ENCODE results near the gene GOLIM4.

Gene GOLIM4

DNA sequence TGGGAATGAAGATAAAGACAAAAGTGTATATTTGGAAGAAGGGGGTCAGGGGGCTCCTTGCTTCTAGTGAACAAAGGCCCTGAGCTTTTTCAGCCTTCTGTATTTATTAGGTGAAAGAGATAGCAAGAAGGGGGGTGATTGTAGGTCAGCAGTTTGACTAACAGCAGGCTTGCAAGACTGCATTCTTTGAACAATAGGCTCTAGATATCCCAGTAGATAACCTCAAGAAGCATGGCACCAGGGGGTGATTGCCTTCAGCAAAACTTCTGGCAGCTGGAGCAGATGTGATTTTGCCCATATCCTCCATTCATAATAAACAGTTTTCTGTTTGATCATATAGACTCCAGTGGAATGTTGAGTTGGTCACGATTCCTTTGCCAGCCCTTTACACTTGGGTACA lies 31.7 kb upstream of the GOLIM4 start:
- ATAC-seq: no peak
- TF ChIP-seq PPARA (CRISPR knock-in tag; IDR thresholded peaks at IDR 0.05; ENCODE audit: borderline replicate concordance): no peak
- TF ChIP-seq ZFP3 (CRISPR knock-in tag; IDR thresholded peaks at IDR 0.05): no peak
- no peak for TF ChIP-seq ZNF8 (CRISPR knock-in tag; IDR thresholded peaks at IDR 0.05)
- TF ChIP-seq BACH2 (CRISPR knock-in tag; IDR thresholded peaks at IDR 0.05; ENCODE audit: borderline replicate concordance): no peak
- no peak for TF ChIP-seq ZFP30 (CRISPR knock-in tag; IDR thresholded peaks at IDR 0.05)
- no peak for TF ChIP-seq ESRRG (CRISPR knock-in tag; IDR thresholded peaks at IDR 0.05)
- no peak for TF ChIP-seq GLIS3 (CRISPR knock-in tag; IDR thresholded peaks at IDR 0.05)
- TF ChIP-seq, protein P1, sequence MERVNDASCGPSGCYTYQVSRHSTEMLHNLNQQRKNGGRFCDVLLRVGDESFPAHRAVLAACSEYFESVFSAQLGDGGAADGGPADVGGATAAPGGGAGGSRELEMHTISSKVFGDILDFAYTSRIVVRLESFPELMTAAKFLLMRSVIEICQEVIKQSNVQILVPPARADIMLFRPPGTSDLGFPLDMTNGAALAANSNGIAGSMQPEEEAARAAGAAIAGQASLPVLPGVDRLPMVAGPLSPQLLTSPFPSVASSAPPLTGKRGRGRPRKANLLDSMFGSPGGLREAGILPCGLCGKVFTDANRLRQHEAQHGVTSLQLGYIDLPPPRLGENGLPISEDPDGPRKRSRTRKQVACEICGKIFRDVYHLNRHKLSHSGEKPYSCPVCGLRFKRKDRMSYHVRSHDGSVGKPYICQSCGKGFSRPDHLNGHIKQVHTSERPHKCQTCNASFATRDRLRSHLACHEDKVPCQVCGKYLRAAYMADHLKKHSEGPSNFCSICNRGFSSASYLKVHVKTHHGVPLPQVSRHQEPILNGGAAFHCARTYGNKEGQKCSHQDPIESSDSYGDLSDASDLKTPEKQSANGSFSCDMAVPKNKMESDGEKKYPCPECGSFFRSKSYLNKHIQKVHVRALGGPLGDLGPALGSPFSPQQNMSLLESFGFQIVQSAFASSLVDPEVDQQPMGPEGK (CRISPR knock-in tag; IDR thresholded peaks at IDR 0.05; ENCODE audit: borderline replicate concordance): no peak
- TF ChIP-seq ARNTL (CRISPR knock-in tag; IDR thresholded peaks at IDR 0.05; ENCODE audit: borderline replicate concordance, low read depth): no peak
- TF ChIP-seq, protein P2, sequence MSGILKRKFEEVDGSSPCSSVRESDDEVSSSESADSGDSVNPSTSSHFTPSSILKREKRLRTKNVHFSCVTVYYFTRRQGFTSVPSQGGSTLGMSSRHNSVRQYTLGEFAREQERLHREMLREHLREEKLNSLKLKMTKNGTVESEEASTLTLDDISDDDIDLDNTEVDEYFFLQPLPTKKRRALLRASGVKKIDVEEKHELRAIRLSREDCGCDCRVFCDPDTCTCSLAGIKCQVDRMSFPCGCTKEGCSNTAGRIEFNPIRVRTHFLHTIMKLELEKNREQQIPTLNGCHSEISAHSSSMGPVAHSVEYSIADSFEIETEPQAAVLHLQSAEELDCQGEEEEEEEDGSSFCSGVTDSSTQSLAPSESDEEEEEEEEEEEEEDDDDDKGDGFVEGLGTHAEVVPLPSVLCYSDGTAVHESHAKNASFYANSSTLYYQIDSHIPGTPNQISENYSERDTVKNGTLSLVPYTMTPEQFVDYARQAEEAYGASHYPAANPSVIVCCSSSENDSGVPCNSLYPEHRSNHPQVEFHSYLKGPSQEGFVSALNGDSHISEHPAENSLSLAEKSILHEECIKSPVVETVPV (CRISPR knock-in tag; IDR thresholded peaks at IDR 0.05): no peak
- no peak for TF ChIP-seq ZNF70 (CRISPR knock-in tag; IDR thresholded peaks at IDR 0.05)
- no peak for TF ChIP-seq TOX (CRISPR knock-in tag; IDR thresholded peaks at IDR 0.05; ENCODE audit: borderline replicate concordance)
- TF ChIP-seq, protein P3, sequence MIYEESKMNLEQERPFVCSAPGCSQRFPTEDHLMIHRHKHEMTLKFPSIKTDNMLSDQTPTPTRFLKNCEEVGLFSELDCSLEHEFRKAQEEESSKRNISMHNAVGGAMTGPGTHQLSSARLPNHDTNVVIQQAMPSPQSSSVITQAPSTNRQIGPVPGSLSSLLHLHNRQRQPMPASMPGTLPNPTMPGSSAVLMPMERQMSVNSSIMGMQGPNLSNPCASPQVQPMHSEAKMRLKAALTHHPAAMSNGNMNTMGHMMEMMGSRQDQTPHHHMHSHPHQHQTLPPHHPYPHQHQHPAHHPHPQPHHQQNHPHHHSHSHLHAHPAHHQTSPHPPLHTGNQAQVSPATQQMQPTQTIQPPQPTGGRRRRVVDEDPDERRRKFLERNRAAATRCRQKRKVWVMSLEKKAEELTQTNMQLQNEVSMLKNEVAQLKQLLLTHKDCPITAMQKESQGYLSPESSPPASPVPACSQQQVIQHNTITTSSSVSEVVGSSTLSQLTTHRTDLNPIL (CRISPR knock-in tag; IDR thresholded peaks at IDR 0.05; ENCODE audit: low read depth): no peak
- TF ChIP-seq SNAI2 (CRISPR knock-in tag; IDR thresholded peaks at IDR 0.05): no peak
- TF ChIP-seq ZNF565 (CRISPR knock-in tag; conservative IDR thresholded peaks at IDR 0.05; ENCODE audit: low read depth): no peak
- TF ChIP-seq, protein P4, sequence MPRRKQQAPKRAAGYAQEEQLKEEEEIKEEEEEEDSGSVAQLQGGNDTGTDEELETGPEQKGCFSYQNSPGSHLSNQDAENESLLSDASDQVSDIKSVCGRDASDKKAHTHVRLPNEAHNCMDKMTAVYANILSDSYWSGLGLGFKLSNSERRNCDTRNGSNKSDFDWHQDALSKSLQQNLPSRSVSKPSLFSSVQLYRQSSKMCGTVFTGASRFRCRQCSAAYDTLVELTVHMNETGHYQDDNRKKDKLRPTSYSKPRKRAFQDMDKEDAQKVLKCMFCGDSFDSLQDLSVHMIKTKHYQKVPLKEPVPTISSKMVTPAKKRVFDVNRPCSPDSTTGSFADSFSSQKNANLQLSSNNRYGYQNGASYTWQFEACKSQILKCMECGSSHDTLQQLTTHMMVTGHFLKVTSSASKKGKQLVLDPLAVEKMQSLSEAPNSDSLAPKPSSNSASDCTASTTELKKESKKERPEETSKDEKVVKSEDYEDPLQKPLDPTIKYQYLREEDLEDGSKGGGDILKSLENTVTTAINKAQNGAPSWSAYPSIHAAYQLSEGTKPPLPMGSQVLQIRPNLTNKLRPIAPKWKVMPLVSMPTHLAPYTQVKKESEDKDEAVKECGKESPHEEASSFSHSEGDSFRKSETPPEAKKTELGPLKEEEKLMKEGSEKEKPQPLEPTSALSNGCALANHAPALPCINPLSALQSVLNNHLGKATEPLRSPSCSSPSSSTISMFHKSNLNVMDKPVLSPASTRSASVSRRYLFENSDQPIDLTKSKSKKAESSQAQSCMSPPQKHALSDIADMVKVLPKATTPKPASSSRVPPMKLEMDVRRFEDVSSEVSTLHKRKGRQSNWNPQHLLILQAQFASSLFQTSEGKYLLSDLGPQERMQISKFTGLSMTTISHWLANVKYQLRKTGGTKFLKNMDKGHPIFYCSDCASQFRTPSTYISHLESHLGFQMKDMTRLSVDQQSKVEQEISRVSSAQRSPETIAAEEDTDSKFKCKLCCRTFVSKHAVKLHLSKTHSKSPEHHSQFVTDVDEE (CRISPR knock-in tag; IDR thresholded peaks at IDR 0.05): no peak
- no peak for TF ChIP-seq RARB (CRISPR knock-in tag; IDR thresholded peaks at IDR 0.05)
- TF ChIP-seq, protein P5, sequence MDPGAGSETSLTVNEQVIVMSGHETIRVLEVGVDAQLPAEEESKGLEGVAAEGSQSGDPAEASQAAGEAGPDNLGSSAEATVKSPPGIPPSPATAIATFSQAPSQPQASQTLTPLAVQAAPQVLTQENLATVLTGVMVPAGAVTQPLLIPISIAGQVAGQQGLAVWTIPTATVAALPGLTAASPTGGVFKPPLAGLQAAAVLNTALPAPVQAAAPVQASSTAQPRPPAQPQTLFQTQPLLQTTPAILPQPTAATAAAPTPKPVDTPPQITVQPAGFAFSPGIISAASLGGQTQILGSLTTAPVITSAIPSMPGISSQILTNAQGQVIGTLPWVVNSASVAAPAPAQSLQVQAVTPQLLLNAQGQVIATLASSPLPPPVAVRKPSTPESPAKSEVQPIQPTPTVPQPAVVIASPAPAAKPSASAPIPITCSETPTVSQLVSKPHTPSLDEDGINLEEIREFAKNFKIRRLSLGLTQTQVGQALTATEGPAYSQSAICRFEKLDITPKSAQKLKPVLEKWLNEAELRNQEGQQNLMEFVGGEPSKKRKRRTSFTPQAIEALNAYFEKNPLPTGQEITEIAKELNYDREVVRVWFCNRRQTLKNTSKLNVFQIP (CRISPR knock-in tag; IDR thresholded peaks at IDR 0.05; ENCODE audit: borderline replicate concordance, low read depth): no peak

DNA sequence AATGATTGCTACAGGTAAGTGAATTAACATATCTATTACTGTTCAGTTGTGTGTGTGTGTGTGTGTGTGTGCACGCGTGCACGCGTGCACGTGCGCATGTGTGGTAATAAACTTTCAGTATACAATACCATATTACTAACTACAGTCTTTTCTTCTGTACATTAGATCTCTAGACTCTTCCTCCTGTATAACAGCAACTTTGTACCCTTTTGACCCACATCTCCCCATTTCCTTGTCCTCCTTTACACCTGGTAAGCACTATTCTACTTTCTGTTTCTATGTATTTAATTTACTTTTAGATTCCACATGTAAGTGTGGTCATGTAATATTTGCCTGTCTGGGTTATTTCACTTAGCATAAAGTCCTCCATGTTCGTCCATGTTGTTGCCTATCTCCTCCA lies 29.1 kb upstream of the GOLIM4 start:
- ATAC-seq: no peak
- no peak for TF ChIP-seq PPARA (CRISPR knock-in tag; IDR thresholded peaks at IDR 0.05; ENCODE audit: borderline replicate concordance)
- no peak for TF ChIP-seq ZFP3 (CRISPR knock-in tag; IDR thresholded peaks at IDR 0.05)
- TF ChIP-seq SNAI2 (CRISPR knock-in tag; IDR thresholded peaks at IDR 0.05): no peak
- TF ChIP-seq, protein P3 (CRISPR knock-in tag; IDR thresholded peaks at IDR 0.05; ENCODE audit: low read depth): no peak
- no peak for TF ChIP-seq ISL1 (CRISPR knock-in tag; IDR thresholded peaks at IDR 0.05)
- TF ChIP-seq ZNF8 (CRISPR knock-in tag; IDR thresholded peaks at IDR 0.05): no peak
- TF ChIP-seq, protein P4 (CRISPR knock-in tag; IDR thresholded peaks at IDR 0.05): no peak

Data from SK-N-SH treated with all-trans-retinoic acid at 6 μM for 48 hours (cell line).